Non-pigmented ciliary epithelial cell (primary cell): ENCODE measurements around the gene PHF21B.
"Not testable (repeated sequence)": the region's sequence is repeated elsewhere in the genome, so short reads cannot be mapped to it uniquely, and the experiment has no call there.

Source experiments
- DNase-seq: peaks from one replicate; pipeline ENCODE4 v3.0.0-alpha.2; 2010; ENCODE audit warnings: low read depth

The PHF21B gene

GRCh38 chr22:44933666-44934453 is 75.9 kb downstream of the PHF21B start:
- no peak for DNase-seq

- no peak for DNase-seq
Observed at GRCh38 chr22:44932493-44932892, 77.3 kb downstream of the PHF21B start.

GRCh38 chr22:44931766-44932165 is 78.0 kb downstream of the PHF21B start:
- DNase-seq, result no peak

- no peak for DNase-seq
Observed at GRCh38 chr22:44931077-44931540, 78.7 kb downstream of the PHF21B start.

- no peak for DNase-seq
Observed at GRCh38 chr22:44930711-44931035, 79.1 kb downstream of the PHF21B start.

GRCh38 chr22:44930016-44930710 is 79.6 kb downstream of the PHF21B start:
- no peak for DNase-seq

- DNase-seq, result no peak
Observed at GRCh38 chr22:44929359-44930015, 80.3 kb downstream of the PHF21B start.

- no peak for DNase-seq
Observed at GRCh38 chr22:44928711-44929358, 81.0 kb downstream of the PHF21B start.

- DNase-seq, result no peak
Observed at GRCh38 chr22:44928136-44928463, 81.7 kb downstream of the PHF21B start.

GRCh38 chr22:44927463-44928135 is 82.2 kb downstream of the PHF21B start:
- no peak for DNase-seq

- no peak for DNase-seq
Observed at GRCh38 chr22:44926491-44927415, 83.1 kb downstream of the PHF21B start.

GRCh38 chr22:44926124-44926475 is 83.7 kb downstream of the PHF21B start:
- DNase-seq, result no peak

- no peak for DNase-seq
Observed at GRCh38 chr22:44925465-44926123, 84.2 kb downstream of the PHF21B start.

- DNase-seq, result no peak
Observed at GRCh38 chr22:44924710-44925109, 85.1 kb downstream of the PHF21B start.

- no peak for DNase-seq
Observed at GRCh38 chr22:44924098-44924497, 85.7 kb downstream of the PHF21B start.

- DNase-seq, result not testable (repeated sequence)
Observed at GRCh38 chr22:44921766-44922165, 88.0 kb downstream of the PHF21B start.

GRCh38 chr22:44920183-44920582 is 89.6 kb downstream of the PHF21B start:
- DNase-seq, result no peak

GRCh38 chr22:44919691-44920090 is 90.1 kb downstream of the PHF21B start:
- DNase-seq, result no peak

GRCh38 chr22:44918925-44919392 is 90.8 kb downstream of the PHF21B start:
- no peak for DNase-seq

- no peak for DNase-seq
Observed at GRCh38 chr22:44918166-44918924, 91.5 kb downstream of the PHF21B start.
